Fibroblast of lung (primary cell): Measurements from ENCODE around the gene PCYT1A.

ENCODE experiments used
- EZH2 ChIP-seq: IDR thresholded peaks from 2 replicates; pipeline ENCODE4 v1.5.1; 2012; ENCODE audit warnings: low read length, control low read depth, mild to moderate bottlenecking; ENCODE audit errors: missing control alignments
- TF ChIP-seq, protein P1 (sequence below), 2 donors: IDR thresholded peaks in 1 of 2; conservative IDR thresholded peaks in 1 of 2; 1 replicate in 1 of 2; 2 replicates in 1 of 2; pipeline ENCODE4 v1.5.1; 2011 to 2012; ENCODE audit warnings: low read length in 2 of 2, control low read depth in 1 of 2, inconsistent platforms in 1 of 2, low read depth in 1 of 2, mild to moderate bottlenecking in 1 of 2

- TF ChIP-seq EZH2, result no peak
- TF ChIP-seq, protein P1, sequence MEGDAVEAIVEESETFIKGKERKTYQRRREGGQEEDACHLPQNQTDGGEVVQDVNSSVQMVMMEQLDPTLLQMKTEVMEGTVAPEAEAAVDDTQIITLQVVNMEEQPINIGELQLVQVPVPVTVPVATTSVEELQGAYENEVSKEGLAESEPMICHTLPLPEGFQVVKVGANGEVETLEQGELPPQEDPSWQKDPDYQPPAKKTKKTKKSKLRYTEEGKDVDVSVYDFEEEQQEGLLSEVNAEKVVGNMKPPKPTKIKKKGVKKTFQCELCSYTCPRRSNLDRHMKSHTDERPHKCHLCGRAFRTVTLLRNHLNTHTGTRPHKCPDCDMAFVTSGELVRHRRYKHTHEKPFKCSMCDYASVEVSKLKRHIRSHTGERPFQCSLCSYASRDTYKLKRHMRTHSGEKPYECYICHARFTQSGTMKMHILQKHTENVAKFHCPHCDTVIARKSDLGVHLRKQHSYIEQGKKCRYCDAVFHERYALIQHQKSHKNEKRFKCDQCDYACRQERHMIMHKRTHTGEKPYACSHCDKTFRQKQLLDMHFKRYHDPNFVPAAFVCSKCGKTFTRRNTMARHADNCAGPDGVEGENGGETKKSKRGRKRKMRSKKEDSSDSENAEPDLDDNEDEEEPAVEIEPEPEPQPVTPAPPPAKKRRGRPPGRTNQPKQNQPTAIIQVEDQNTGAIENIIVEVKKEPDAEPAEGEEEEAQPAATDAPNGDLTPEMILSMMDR (conservative IDR thresholded peaks at IDR 0.05 in 1 of 2, IDR thresholded peaks at IDR 0.05 in 1 of 2; ENCODE audit: low read depth in 1 of 2, low read length in 2 of 2), result no peak
These were observed 27.1 kb upstream of the PCYT1A start for GRCh38 chr3:196314597-196314996.
